GM20000 (cell line): ENCODE measurements around the gene IPO8.

Source experiments
- DNase-seq: peaks from one replicate; pipeline ENCODE4 v3.0.0; 2012; ENCODE audit warnings: low spot score
- TF ChIP-seq, protein P1 (sequence below): IDR thresholded peaks from 2 replicates; pipeline ENCODE4 v1.5.1; 2012; ENCODE audit warnings: mild to moderate bottlenecking, control low read depth; ENCODE audit errors: extremely low read depth, missing control alignments

Gene IPO8

GRCh38 chr12:30726647-30727046 is 31.0 kb upstream of the IPO8 start:
- TF ChIP-seq, protein P1, sequence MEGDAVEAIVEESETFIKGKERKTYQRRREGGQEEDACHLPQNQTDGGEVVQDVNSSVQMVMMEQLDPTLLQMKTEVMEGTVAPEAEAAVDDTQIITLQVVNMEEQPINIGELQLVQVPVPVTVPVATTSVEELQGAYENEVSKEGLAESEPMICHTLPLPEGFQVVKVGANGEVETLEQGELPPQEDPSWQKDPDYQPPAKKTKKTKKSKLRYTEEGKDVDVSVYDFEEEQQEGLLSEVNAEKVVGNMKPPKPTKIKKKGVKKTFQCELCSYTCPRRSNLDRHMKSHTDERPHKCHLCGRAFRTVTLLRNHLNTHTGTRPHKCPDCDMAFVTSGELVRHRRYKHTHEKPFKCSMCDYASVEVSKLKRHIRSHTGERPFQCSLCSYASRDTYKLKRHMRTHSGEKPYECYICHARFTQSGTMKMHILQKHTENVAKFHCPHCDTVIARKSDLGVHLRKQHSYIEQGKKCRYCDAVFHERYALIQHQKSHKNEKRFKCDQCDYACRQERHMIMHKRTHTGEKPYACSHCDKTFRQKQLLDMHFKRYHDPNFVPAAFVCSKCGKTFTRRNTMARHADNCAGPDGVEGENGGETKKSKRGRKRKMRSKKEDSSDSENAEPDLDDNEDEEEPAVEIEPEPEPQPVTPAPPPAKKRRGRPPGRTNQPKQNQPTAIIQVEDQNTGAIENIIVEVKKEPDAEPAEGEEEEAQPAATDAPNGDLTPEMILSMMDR, result no peak
- no peak for DNase-seq

DNA sequence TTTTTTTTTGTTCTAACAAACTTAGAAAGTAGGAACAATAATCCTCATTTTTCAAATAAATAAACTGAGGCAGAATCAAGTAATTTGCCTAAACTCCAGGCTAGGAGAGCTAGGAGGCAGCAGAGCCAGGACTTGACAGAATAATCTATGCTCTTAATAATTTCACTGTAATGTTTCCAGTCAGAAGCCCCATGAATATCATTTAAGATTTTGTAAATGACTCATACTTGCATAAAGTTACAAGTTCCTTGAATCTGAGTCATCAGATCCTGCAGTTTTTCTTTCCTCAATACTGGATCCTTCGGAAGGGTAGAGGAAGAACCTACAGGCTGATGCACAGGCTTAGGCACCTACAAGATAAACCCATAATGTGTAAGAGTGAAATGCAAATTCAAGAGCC is 30.1 kb upstream of the IPO8 start:
- DNase-seq, result no peak
- TF ChIP-seq, protein P1, result no peak

DNA sequence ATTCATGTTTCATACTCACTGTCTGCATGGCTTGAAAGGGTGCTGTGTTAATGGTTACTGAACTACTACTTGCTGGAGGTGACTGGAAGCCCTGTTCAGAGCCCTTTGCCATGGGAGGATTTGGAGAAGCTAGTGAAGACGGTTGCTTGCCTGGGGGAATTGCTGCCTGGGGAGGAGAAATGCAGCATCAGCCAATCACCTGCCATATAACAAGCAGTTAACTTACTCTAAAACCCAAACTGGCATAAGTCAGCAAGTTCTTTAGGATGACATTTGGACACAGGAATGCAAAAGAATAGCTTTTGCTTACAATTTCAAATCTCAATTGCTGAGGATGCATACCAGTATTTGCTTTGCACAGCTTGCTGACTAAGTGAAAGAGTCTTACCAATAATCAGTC is 23.4 kb upstream of the IPO8 start:
- no peak for DNase-seq

DNA sequence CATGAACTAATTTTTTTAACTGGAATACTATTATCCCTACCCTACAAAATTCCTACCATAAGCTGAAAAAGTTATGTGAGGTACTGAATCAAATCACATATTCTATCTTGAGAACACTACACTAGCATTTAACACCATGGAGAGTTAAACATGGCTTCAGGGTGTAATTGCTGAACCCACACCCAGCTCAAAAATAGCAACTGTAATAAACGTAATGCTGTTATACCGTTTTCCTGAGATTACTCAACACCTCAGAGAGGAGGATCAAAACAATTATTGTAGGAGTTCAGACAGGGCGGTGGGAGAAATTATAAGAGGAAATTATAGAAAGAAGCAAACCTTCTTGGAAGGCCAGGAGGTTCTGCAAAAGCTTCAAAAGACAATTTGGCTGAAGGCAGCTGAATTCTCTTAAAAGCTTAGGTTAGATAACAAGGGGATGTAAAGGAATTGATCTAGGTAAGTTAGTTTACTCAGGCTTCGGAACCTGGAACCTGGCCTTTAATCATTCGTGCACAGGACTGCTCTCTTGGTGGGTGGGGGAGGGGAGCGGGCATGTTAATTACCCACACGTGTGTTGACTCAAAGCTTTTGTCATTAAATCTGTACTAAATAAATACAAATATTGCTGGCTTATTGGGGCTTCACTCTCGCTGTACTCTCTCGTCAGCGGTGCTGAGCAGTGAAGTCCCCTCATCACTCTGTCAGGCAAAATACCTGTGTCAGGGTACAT is 12.1 kb upstream of the IPO8 start:
- TF ChIP-seq, protein P1, result no peak
- no peak for DNase-seq

More for the DNA sequence above, 23.4 kb upstream of the IPO8 start:
- TF ChIP-seq, protein P1, result no peak

- TF ChIP-seq, protein P1, result no peak
- no peak for DNase-seq
Measured at GRCh38 chr12:30706476-30706875, 10.8 kb upstream of the IPO8 start.

GRCh38 chr12:30701056-30701455 is 5.4 kb upstream of the IPO8 start:
- TF ChIP-seq, protein P1, result no peak
- no peak for DNase-seq

- TF ChIP-seq, protein P1, result no peak
- no peak for DNase-seq
Measured at GRCh38 chr12:30700216-30700900, 4.7 kb upstream of the IPO8 start.
